Endodermal cell (in vitro differentiated cells): ENCODE data around the gene NISCH. TPM values are rescaled to one million over a fixed set of nuclear protein-coding genes. Genes with fewer than 3 reads are reported as not detected.

ENCODE experiments used
- DNase-seq: peaks from one replicate; pipeline ENCODE4 v3.0.0-alpha.2; 2017
- H3K27ac ChIP-seq: 2 replicates; pipeline ENCODE4 v1.5.1; 2013; ENCODE audit warnings: mild to moderate bottlenecking, low read depth, low read length, moderate library complexity
- H3K27me3 ChIP-seq: 2 replicates; pipeline ENCODE4 v1.6.1; 2013; ENCODE audit warnings: mild to moderate bottlenecking, low read length, moderate library complexity; ENCODE audit not compliant: insufficient read depth, control insufficient read depth, poor library complexity, severe bottlenecking
- H3K36me3 ChIP-seq: 2 replicates; pipeline ENCODE4 v1.7.0; 2013; ENCODE audit warnings: mild to moderate bottlenecking, low read length, moderate library complexity; ENCODE audit not compliant: control insufficient read depth, insufficient read depth
- H3K4me1 ChIP-seq: one replicate; pipeline ENCODE4 v1.7.0; 2013; ENCODE audit warnings: low read length; ENCODE audit not compliant: control insufficient read depth, insufficient read depth
- H3K4me3 ChIP-seq: 2 replicates; pipeline ENCODE4 v1.5.1; 2013; ENCODE audit warnings: mild to moderate bottlenecking, low read length, moderate library complexity
- H3K9ac ChIP-seq: 2 replicates; pipeline ENCODE4 v1.6.1; 2013; ENCODE audit warnings: mild to moderate bottlenecking, low read length, moderate library complexity; ENCODE audit not compliant: poor library complexity, severe bottlenecking; ENCODE audit errors: extremely low read depth
- H3K9me3 ChIP-seq: 2 replicates; pipeline ENCODE4 v1.6.1; 2013; ENCODE audit warnings: mild to moderate bottlenecking, low read length, moderate library complexity; ENCODE audit not compliant: control insufficient read depth
- H3K27ac Mint-ChIP-seq: 2 replicates; pipeline ENCODE4 v1.8.0; 2020; ENCODE audit warnings: mixed read lengths
- H3K27me3 Mint-ChIP-seq: 2 replicates; pipeline ENCODE4 v1.8.0; 2021; ENCODE audit warnings: mild to moderate bottlenecking, mixed read lengths; ENCODE audit not compliant: insufficient read depth
- H3K36me3 Mint-ChIP-seq: 2 replicates; pipeline ENCODE4 v1.8.0; 2020; ENCODE audit warnings: low read depth, mixed read lengths
- H3K4me1 Mint-ChIP-seq: 2 replicates; pipeline ENCODE4 v1.8.0; 2020; ENCODE audit warnings: mixed read lengths
- H3K4me3 Mint-ChIP-seq: 2 replicates; pipeline ENCODE4 v1.8.0; 2020; ENCODE audit warnings: mild to moderate bottlenecking, moderate library complexity, mixed read lengths
- H3K9me3 Mint-ChIP-seq: 2 replicates; pipeline ENCODE4 v1.8.0; 2020; ENCODE audit warnings: mild to moderate bottlenecking, mixed read lengths
- WGBS, 2 experiments: methylation state at CpG; one replicate each; pipeline versions ENCODE4 v1.1.5 to v1.1.7; 2013; ENCODE audit warnings: missing lambda C conversion rate in 2 of 2, mixed read lengths in 1 of 2; ENCODE audit not compliant: insufficient coverage in 1 of 2, insufficient read length in 1 of 2; 5-methylcytosine and 5-hydroxymethylcytosine counted together
- total RNA-seq, 2 donors: library from RNA; stranded (reverse); fragmentation: NEBNext Ultra II Directional in 1 of 2; extraction: Animal tissue kit (Norgen Biotek cat#: 25700) in 1 of 2; gene quantifications; 2 replicates in 1 of 2; 3 replicates in 1 of 2; pipeline ENCODE4 v1.2.1, GENCODE V29; 2021
- TF ChIP-seq, protein P1 (sequence below): fragments of 200-600 bp; sonication (generic); conservative IDR thresholded peaks from 2 replicates; pipeline ENCODE4 v1.5.0; 2021; ENCODE audit warnings: antibody characterized with exemption, mild to moderate bottlenecking

NISCH gene
- total RNA-seq, 2 donors from 2014 or later: 151 to 156 TPM

DNA sequence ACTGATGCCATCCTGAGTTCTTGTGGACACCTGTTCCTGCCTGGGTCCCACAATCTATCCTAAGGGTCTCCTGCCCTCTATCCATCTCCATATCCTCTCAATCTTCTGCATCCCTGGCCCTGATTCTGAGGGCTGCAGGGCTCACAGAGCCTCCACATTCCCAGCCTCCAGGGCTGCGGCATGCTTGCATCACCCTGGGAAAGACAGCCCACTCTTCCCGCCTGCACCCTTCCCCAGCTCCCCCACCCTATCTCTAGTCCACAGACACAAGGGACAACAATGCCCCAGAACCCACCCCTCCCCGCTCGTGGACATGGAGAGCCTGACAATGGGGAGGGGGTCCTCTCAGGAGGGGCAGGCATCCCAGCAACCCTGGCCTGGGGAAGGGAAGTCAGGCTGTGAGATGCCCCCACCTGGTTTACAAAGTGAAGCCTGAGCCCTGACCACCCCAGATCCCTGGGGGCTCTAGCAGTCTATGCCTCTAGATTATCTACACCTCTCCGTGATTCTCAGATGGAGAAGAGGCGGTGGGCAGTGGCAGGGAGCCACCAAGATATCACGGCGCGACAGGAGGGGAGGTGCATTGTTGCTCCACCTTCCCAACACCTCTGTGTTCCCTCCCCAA is 20.8 kb upstream of the NISCH start:
- H3K4me3 ChIP-seq: no peak overlapping the region
- peaks cover 5% of the 10 kb centered on the region for H3K4me1 ChIP-seq
- H3K36me3 ChIP-seq: no peaks in the 10 kb centered on the region
- Mint-ChIP-seq H3K36me3 (no peaks in the 10 kb centered on the region), H3K27me3 (no peaks in the 10 kb centered on the region), H3K4me1 (peaks cover 20% of the 10 kb centered on the region), H3K27ac (no peak overlapping the region), H3K4me3 (no peak overlapping the region), H3K9me3 (no peaks in the 10 kb centered on the region)
- WGBS, 2 experiments: 91 to 95% methylated on average over 5 to 9 of the region's 9 CpGs
- peak; percentile 41 for DNase-seq
- H3K9ac ChIP-seq: no peak overlapping the region
- H3K9me3 ChIP-seq: no peaks in the 10 kb centered on the region
- H3K27me3 ChIP-seq: no peaks in the 10 kb centered on the region
- TF ChIP-seq, protein P1, sequence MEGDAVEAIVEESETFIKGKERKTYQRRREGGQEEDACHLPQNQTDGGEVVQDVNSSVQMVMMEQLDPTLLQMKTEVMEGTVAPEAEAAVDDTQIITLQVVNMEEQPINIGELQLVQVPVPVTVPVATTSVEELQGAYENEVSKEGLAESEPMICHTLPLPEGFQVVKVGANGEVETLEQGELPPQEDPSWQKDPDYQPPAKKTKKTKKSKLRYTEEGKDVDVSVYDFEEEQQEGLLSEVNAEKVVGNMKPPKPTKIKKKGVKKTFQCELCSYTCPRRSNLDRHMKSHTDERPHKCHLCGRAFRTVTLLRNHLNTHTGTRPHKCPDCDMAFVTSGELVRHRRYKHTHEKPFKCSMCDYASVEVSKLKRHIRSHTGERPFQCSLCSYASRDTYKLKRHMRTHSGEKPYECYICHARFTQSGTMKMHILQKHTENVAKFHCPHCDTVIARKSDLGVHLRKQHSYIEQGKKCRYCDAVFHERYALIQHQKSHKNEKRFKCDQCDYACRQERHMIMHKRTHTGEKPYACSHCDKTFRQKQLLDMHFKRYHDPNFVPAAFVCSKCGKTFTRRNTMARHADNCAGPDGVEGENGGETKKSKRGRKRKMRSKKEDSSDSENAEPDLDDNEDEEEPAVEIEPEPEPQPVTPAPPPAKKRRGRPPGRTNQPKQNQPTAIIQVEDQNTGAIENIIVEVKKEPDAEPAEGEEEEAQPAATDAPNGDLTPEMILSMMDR: no peak
- no peak overlapping the region for H3K27ac ChIP-seq

DNA sequence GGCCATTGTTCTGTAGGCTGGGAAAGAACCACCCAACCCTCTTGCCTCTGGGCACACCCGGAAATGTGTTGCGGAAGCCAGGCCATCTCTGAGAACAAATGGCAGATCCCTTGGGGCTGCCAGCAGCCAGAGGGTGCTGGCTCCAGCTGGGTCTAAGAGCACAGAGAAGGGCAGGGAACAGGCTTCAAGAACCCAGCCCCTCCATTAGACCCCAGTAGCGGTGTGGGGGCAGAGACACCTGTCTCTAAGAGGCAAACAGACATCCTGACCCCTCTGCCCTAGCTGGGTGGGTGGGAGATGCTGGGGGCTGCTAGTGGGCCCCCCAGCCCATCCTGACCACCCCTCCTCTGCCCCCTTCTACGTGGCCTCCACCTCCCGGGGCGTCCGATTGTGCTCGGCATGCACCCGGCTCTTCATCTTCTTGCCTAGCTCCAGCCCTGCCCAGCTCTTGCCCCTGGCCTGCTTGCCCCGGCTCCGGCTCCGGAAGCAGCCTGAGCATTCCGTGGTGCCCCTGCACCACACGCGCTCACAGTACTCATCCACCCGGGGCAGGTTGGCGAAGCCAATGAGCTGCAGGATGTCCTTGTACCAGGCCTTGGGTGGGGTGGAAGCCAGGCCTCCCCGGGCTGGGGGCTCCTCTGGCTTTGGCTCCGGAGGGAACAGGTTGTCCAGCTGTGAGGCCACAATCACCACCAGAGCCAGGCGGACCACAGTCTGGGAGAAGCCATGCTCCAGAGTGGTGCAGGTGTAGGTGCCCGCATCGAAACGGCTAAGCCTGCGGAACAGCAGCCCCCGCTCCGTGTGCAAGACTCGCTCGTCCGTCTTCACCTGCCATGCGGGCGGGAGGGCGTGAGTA is 19.9 kb upstream of the NISCH start:
- DNase-seq: no peak
- no peak overlapping the region for H3K27ac ChIP-seq
- no peaks in the 10 kb centered on the region for H3K36me3 ChIP-seq
- H3K4me1 ChIP-seq: no peaks in the 10 kb centered on the region
- Mint-ChIP-seq H3K27me3 (no peaks in the 10 kb centered on the region), H3K36me3 (no peaks in the 10 kb centered on the region), H3K4me1 (peaks cover 13% of the 10 kb centered on the region), H3K4me3 (no peak overlapping the region), H3K9me3 (no peaks in the 10 kb centered on the region), H3K27ac (no peak overlapping the region)
- H3K9ac ChIP-seq: no peak overlapping the region
- H3K27me3 ChIP-seq: no peaks in the 10 kb centered on the region
- 91 to 95% methylated on average over 27 to 32 of the region's 32 CpGs for WGBS, 2 experiments
- no peak overlapping the region for H3K4me3 ChIP-seq
- TF ChIP-seq, protein P1: no peak
- no peaks in the 10 kb centered on the region for H3K9me3 ChIP-seq

DNA sequence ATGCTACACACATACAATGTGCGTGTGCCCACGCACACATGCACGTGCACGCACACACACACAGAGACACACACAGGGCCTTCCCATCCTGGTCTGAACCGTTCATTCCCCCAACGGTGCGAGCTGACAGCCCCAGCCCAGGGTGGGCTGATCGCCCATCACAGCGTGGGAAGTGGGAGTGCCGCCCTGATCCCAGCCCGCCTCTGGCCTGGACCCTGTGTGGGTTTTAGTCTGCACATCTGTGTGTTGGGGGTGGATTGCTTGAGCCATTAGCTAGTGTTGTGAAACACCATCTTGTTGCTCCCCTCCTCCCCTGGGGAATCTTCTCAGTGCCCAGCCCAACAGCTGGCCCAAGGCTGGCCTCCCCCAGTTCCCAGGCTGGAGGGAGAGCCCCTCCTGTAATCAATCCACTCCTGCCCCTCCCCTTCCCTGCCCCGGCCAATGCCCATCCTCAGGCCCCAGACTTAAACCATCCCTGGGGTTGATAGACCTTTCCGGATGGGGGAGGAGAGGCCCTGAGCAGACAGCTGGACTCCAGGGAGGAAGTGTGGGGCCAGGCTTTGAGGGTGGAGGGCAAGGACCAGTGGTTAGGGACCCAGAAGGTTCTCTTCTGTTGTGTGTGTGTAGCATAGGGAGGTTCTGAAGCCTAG is 18.8 kb upstream of the NISCH start:
- Mint-ChIP-seq H3K27ac (no peak overlapping the region), H3K9me3 (no peaks in the 10 kb centered on the region), H3K36me3 (no peaks in the 10 kb centered on the region), H3K4me1 (peaks cover 13% of the 10 kb centered on the region), H3K27me3 (no peaks in the 10 kb centered on the region), H3K4me3 (no peak overlapping the region)
- WGBS, 2 experiments: 85 to 93% methylated on average over 4 to 13 of the region's 13 CpGs
- Histone ChIP-seq H3K4me1 (no peaks in the 10 kb centered on the region), H3K9me3 (no peaks in the 10 kb centered on the region), H3K27ac (no peak overlapping the region), H3K36me3 (no peaks in the 10 kb centered on the region), H3K4me3 (no peak overlapping the region), H3K27me3 (no peaks in the 10 kb centered on the region), H3K9ac (no peak overlapping the region)
- TF ChIP-seq, protein P1: no peak
- DNase-seq: no peak
